HG03108 (cell line): ENCODE data around the gene HSFX3.
"Not testable (repeated sequence)": the region's sequence is repeated elsewhere in the genome, so short reads cannot be mapped to it uniquely, and the experiment has no call there.

Experiments used
- ATAC-seq: cut with Tn5 transposase; IDR thresholded peaks from one replicate; pipeline ENCODE4 v1.9.1; 2021; ENCODE audit warnings: moderate library complexity; ENCODE audit not compliant: unreplicated experiment

Gene HSFX3

DNA sequence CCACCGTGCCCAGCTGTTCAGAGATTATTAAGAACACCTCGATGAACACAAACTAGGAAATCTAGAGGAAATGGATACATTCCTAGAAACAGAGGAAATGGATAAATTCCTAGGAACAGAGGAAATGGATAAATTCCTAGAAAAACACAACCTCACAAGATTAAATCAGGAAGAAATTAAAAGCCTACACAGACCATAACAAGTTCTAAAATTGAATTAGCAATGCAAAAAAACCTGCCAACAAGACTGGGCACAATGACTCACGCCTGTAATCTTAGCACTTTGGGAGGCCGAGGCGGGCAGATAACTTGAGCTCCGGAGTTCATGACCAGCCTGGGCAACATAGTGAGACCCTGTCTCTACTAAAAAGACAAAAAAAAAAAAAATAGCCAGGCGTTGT is 31.5 kb downstream of the HSFX3 start:
- no peak for ATAC-seq

DNA sequence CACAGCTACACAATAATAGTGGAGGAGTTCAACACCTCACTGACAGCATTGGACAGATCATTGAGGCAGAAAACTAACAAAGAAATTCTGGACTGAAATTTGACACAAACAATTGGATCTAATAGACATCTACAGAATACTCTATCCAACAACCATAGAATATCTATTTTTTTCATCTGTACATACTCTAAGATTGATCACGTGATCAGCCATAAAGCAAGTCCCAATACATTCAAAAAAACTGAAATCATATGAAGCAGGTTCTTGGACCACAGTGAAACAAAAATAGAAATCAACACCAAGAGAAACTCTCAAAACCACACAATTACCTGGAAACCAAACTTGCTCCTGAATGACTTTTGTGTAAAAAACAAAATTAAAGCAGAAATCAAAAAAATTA is 32.4 kb downstream of the HSFX3 start:
- no peak for ATAC-seq

DNA sequence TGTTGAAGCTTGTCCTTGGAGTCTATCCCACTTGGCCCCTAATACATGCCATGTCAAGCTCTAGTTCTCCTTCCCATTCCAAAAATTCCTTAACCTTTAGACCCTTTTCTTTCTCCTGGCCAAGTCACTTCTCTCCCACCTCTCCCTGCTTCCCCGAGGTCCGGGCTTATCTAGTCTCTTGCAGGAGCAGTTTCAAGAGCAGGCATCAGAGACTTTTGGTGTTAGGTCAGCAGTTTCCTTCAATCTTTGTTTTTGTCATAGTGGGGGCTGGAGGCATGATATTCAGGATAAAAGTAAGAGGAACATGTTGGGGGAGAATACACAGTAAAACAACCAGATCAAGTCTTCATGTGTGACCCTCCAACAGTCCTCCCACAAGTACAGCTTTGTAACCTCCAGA is 33.1 kb downstream of the HSFX3 start:
- ATAC-seq, result no peak

DNA sequence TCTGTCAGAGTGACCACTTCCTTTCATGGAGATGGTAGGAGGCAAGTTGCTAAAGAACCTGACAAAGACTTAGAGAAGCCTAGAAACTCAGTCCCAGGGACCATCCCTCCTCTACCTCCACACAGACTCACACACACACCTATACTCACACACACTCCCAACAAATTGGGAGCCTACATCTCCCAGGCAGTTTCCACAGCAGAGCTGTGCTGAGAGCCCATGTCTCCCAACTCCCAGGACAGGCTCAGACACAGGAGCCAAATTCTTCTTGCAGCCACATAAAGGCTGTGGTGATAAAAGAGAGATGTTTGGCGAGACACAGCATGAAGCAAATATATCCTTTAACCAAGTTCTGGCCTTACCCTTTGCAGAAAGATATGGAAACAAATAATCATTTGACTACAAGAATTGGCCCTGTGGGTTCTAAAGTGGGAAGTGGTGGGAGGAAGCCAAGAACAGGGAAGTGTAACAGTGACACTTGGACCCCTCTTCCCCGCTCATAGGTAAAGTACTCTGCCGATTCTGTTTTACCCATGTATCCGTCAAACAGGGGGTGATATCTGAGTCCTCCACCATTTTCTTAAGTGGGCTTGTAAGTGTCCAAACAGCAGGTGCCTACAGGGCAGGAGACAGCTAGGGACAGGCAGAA is 33.6 kb downstream of the HSFX3 start:
- ATAC-seq, result no peak

DNA sequence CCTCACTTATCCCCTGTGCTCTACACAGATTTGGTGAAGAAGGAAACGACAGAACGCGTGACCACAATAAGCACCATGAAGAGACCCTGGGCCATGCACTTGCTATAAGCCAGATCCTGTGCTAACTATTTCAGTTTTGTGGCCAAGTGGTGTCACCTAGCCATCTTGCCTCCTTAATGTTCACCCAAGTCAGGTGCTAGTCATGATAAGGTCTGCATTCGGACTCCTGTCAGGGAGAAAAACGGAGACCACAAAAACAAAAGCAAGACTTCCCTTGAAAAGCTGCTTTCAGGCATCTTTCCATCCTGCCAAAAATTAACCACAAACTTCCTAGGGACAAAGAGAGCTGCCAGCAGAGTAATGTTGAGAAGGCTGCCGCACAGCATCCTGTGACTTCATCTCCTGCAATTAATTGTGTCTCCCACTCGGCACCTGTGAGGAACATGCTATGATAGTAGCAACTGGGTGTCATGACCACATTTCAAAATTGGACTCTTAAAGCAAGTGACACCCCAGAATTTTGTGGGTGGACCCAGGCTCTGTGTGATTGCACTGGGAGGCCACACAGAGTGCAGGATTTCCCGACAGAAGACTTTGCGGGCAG is 35.8 kb downstream of the HSFX3 start:
- ATAC-seq, result no peak

DNA sequence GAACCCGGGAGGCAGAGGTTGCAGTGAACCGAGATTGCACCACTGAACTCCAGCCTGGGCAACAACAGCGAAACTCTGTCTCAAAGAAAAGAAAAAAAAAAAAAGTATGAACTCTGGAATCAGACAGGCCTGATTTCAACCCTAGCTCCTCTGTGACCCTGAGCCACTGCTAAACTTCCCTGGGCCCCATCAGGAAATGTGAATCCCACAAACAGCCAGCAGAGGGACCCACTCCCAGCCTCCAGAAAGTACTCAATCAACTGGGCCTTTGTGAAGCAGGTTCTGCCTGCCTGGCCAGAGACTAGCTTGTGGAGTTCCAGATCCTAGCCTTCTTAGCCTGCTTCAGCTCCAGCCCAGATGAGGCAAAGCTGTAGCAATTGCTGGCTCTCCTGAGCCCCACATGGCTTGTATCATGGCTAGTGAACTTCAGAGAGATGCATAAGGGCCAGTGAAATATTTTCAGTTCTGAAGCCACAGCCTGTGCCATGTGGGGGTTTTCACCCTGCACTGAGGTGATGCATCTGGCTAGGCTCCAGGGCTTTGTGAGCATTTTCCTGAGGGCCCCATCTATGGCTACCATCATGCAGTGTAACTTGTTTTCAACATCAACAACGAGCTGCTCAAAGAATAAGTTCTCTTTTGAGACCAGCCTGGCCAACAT is 37.4 kb downstream of the HSFX3 start:
- peak; percentile 80 for ATAC-seq

DNA sequence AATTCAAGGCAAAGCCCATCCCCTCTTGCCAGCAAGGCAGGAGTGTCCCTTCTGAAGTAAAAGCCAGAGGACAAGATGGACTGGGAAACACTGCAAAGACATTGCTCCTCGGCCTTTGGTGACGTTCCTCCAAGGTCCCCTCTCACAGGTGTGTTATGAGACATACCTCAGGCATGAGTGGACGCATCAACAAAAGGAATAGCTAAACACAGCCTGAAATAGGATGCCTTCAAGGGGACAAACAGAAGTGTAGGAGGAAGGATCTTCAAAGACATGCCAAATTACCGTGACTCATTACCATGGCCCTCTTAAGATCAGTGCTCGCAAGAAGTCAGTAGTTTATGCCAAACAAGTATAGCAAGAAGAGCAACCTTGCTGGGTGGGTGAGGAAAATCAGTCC is 38.6 kb downstream of the HSFX3 start:
- no peak for ATAC-seq

DNA sequence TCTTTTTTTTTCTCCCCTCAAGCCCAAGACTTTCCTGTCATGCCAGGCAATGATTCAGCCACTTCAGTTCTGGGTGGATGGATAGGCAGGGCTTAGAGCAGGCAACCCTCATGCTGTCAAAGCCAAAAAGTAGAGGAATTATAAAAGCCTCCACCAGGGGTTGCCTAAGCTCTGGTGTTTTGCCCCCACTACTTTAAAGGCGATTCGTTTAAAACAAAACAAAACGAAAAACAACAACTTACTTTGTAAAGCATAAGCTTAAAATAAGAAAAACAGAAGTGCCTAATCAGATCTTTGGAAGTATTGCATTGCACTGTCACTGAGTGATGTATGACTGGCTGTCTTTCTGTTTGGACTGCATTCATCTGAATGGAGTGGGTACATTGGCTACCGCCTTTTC is 39.3 kb downstream of the HSFX3 start:
- no peak for ATAC-seq

DNA sequence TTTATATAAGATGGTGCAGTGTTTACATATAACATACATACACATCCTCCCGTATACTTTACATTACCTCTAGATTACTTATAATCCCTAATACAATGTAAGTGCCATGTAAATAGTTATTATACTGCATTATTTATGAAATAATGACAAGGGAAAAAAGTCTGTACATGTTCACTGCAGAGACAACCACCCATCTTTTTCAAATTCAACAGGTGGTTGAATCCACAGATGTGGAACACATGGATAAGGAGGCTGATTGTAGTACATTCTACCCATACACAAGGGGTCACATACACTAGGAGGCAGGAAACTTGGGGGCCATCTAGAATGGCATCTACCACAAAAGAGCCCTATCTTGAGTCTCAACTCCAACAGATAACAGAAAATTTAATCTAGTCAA is 41.3 kb downstream of the HSFX3 start:
- ATAC-seq, result no peak

DNA sequence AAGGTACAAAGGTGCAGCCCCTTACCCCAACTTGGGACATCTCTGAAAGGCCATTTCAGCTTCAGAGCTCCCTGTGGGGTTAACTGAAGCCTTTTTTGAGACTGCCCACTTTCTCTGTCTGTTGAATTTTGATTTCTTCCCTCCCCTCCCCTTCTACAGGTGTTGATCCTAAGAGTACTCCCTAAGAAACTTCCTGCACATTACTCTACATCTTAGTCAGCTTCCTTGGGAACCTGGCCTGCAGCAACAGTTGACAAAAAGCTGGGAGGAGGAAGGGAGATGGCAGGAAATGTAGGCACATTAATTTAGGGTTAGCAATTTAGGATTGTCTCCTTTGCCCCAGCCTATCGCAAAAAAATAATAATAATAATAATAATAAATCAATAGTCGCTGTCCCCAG is 43.4 kb downstream of the HSFX3 start:
- no peak for ATAC-seq

DNA sequence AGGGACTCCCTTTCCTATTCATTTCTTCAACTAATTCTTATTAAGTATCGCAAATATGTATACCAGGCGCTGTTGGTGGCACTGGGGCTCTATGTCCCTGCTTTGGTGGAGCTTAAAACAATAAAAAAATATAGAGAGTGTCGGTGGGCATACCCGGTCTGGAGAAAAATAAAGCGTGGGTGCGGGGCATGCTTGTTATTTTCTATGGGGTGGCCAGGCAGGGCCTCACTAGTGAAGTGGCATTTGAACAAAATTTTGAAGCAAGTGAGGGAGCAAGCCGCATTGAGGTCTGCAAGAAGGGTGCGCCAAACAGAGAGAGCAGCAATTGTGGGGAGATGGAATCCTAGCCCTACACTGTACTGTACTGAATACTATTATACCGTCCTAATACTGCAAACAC is 44.1 kb downstream of the HSFX3 start:
- no peak for ATAC-seq

DNA sequence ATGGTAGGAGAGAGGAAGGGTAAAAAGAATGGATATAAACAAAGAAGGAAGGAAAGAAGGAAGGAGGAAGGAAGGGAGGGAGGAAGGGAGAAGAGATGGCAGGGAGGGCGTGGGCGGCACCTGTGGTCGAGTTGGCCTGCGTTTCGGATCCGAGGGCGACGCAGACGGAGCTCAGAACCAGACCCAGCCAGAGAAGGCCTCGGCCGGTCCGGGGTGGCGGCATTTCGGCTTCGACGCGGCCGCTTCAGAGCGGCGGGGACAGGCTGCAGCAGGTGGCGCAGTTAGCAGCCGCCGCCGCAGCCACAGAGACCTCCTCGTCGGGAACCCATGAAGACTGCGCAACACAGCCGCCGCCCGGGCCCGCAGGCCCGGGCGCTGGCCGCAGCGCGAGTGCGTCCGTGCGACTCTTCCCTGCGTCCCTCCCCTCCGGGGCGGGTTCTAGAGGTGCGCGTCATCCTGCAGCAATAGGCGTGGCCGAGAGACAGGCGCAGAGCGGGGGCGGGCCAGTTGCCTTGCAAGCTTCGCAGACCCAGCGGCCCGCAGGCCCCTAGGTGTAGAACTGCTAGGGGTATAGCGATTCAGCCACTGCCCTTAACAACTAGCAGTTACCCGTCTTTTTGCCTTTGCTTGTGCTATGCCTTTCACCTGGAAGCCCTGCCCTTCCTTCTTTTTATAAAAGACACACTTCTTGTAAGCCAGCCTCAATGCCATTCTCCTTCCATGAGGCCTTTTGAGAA is 44.6 kb downstream of the HSFX3 start, which contains the start of gene IDS:
Gene IDS (minus strand): TSS at position 392 of the 737 bp plus-strand sequence. CDS start 169 bp downstream, at position 223.
- ATAC-seq, result peak; percentile 73

DNA sequence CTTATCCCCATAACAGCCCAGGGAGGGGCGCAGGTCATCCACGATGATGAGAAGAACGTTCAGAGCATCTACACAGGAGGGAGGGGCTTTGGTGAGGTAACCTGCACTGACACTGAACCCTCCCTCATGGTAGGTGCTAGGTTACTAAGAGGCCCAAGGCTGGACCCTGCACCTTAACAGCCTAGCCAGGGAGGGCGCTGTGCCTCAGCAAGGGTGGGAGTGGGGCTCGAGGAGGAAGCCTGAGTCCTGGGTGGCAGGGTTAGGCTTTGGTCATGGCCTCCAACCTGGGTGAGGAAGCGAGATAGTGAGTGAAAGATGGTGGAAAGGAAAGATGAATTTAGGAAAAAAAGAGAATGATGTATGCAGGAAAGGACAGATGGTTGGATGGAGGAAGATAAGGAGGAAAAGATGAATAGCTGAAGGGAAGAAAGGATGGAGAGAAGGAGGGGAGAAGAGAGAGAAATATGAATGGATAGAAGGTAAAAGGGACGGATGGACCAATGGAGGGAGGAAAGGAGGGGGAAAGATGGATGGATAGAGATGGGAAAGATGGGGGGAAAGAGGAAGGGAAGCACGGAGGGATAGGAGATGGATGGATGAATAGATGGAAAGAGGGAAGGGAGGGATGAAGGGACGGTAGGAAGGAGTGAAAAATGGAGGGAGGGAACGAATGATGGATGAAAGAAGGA is 45.4 kb downstream of the HSFX3 start:
- ATAC-seq, result peak; percentile 47

DNA sequence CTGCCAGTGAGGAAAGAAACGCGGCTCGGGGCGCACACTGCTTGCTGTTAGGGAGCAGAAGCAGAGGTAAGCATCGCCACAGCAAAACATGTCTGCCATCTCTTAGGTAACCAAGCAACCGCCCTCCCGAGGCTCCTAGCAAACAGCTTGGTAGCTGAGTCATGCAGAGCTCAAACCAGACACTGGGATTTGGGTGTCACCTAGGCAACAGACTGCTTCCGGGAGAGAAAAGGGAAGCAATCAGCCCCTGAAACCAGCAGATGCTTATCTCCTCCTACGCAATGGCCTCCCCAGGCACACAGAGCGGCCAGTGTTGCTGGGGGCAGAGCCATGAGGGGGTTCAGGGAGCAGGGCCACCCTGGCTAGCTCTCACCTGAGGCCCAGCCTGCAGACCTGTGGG is 46.3 kb downstream of the HSFX3 start:
- ATAC-seq, result peak; percentile 55

DNA sequence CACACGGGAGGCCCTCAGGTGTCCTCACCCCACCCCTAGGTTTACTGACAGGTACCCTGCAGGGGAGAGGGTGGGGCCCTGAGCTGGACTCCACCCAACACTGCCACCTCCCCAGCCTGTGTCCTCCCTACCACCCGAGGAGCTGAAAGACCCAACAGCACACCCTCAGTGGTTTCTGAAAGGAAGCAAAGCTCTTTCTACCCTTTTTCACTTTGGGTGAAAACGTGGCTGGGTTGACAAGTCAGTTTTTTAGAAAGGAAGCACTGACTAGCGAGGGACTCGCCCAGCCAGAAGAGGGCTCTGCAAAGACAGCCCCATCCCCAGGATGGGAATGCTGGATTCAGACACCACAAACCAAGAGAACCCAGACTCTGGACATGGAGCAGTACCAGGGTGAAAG is 46.8 kb downstream of the HSFX3 start:
- ATAC-seq, result not testable (repeated sequence)

DNA sequence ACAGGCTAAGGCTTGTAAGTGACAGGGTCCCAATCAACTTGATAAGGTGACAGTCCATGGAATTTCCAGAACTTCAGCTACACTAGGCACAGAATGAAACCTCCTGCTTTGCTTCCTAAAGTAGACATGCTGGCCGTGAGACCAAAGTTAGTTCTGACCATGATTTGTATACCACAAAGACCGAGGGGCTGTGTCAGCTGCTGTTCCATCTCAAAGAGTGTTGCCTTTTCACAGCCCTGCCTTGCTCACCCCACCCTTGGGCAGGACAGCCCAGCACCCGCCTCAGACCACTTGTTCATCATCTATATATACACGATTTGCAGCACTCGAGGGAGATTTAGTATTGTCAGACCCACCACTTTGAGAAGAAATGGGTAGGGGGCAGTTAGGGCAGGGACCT is 50.0 kb downstream of the HSFX3 start:
- no peak for ATAC-seq

DNA sequence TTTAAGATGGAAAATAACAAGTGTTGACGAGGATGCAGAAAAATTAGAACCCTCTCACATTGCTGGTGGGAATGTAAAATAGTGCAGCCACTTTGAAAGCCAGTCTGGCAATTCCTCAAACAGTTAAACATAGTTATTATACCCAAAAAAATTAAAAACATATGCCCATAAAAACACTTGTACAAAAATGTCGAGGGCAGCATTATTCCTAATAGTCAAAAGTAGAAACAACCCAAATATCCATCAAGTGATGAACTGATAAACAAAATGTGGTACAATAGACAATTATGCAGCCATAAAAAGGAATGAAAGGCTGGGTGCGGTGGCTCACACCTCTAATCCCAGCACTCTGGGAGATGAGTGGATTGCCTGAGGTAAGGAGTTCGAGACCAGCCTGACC is 51.0 kb downstream of the HSFX3 start:
- ATAC-seq, result no peak
